PFSK-1 (cell line): ENCODE measurements around the gene ELMOD3.

Experiments used
- POLR2AphosphoS5 ChIP-seq: IDR thresholded peaks from 2 replicates; pipeline ENCODE4 v1.6.1; 2012; ENCODE audit warnings: low read depth, mild to moderate bottlenecking, control low read depth, low read length, moderate library complexity
- SIN3A ChIP-seq: IDR thresholded peaks from 2 replicates; pipeline ENCODE4 v1.6.1; 2012; ENCODE audit warnings: mild to moderate bottlenecking, low read length, moderate library complexity, borderline replicate concordance; ENCODE audit not compliant: insufficient read depth
- TAF1 ChIP-seq: IDR thresholded peaks from 2 replicates; pipeline ENCODE4 v1.6.1; 2012; ENCODE audit warnings: low read length, control low read depth, borderline replicate concordance; ENCODE audit not compliant: insufficient read depth

GRCh38 chr2:85390941-85391669, 36.5 kb downstream of the ELMOD3 start:
- TF ChIP-seq POLR2AphosphoS5 (no peak), TAF1 (no peak), SIN3A (no peak)
